NCI-H1105 treated with DMSO at 0.1 percent for 48 hours (cell line): ENCODE results near the gene HYAL1.
A peak's percentile ranks its signal among the peaks of the same experiment; 100 is the strongest.
"Not testable (repeated sequence)": the region's sequence is repeated elsewhere in the genome, so short reads cannot be mapped to it uniquely, and the experiment has no call there.

Experiments
- DNase-seq: peaks from one replicate; lab custom pipeline; 2025; lab: John Stamatoyannopoulos, UW

The HYAL1 gene

DNA sequence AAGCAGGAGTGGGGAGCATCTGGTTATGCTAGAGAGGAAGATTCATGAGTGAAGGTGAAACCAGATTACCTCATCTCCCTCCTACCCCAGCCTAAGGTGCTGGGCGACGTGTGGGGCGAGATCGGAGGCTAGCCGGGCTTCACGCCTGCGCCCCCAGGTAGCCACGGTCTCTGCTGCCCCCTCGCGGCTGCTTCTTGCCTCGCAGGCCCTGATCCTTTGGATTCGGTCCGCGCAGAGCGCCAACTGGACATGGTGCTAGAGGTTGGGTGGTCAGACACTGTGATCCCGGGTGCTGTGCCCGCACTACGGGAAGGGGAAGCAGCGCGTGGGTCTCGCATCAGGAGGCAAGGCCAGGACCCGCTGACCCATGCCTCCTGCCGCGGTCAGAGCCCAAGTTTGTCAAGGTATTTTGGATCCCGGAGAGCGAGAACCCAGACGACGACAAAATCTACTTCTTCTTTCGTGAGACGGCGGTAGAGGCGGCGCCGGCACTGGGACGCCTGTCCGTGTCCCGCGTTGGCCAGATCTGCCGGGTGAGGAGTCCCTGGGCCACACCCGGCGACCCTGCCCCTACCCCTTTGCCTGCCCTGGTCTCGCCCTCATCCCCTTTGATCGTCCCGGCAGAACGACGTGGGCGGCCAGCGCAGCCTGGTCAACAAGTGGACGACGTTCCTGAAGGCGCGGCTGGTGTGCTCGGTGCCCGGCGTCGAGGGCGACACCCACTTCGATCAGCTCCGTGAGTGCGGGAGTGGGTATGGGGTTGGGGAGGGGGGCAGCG lies 30.3 kb downstream of the HYAL1 start:
- peak; percentile 54 for DNase-seq

DNA sequence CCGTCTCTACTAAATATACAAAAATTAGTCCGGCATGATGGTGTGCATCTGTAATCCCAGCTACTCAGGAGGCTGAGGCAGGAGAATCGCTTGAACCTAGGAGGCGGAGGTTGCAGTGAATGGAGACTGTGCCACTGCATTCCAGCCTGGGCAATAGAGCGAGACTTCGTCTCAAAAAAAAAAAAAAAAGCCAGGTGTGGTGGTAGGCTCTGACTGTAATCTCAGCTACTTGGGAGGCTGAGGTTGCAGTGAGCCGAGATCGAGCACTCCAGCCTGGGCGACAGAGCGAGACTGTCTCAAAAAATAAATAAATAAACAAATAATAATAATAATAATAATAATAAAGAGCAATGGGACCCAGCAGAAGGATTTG lies 30.9 kb downstream of the HYAL1 start:
- DNase-seq = not testable (repeated sequence)

DNA sequence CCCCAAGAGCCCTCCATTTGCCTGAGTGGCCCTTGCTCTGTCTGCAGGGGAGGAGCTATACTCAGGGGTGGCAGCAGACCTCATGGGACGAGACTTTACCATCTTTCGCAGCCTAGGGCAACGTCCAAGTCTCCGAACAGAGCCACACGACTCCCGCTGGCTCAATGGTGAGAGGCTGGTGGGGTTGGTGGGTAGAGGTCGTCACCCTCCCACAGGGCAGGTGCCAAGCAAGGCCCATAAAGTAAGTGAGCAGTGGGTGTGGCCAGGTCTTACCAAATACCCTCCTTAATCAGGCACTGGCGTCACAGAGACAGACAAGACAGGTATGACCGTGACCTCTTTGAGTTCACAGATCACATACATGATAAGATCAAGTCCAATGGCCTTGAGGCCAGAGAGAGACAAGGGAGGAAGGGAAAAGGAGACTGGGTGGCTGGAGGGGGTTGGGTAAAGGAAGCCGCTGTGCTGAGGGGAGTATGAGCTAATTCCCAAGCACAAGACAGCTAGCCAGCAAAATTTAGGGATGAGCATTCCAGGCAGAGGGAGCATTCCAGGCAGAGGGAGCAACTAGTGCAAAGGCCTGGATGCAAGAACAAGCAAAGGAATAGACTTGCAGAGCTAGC lies 31.9 kb downstream of the HYAL1 start:
- no peak for DNase-seq

DNA sequence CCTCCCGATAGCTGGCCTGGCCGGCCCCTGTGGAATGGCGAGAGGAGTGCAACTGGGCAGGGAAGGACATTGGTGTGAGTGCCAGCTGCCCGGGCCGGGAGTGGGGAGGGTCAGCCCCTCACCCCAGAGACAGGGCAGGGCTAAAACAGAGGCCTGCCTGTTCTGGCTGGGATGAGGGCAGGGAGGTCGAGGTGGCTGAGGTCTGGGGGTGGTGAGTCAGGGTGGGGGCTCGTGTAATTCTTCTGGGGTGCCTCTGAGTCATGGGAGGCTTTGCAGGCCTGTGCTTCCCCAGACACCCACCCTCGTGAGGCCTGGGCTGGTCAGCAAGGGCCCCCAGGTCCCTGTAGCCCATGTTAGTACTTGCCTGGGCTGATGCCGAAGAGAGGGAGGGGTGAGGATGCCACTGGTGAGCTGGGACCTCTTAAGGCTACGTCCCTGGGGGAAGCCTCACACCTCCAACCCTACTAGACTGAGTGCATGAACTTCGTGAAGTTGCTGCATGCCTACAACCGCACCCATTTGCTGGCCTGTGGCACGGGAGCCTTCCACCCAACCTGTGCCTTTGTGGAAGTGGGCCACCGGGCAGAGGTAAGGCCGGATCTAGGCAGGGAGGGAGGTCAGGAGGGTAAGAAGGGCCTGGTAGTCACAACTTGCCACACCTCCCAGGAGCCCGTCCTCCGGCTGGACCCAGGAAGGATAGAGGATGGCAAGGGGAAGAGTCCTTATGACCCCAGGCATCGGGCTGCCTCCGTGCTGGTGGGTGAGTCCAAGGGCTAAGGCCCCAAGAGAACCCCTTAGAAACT lies 32.8 kb downstream of the HYAL1 start:
- no peak for DNase-seq

DNA sequence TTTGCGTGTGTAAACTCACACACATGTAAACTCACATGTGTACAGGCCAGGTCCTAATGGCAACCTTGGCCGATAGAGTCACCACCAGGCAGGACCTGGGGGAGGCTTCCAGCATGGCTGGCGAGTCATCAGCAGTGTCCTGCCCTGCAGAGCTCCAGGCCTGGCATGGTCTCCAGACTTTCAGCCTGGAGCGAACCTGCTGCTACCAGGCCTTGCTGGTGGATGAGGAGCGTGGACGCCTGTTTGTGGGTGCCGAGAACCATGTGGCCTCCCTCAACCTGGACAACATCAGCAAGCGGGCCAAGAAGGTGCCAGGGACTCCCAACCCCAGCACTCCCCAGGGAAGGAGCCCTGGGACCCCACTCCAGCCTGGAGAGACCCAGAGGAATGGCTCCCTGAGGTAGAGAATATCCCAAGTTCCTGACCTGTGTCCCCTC lies 33.4 kb downstream of the HYAL1 start:
- no peak for DNase-seq

DNA sequence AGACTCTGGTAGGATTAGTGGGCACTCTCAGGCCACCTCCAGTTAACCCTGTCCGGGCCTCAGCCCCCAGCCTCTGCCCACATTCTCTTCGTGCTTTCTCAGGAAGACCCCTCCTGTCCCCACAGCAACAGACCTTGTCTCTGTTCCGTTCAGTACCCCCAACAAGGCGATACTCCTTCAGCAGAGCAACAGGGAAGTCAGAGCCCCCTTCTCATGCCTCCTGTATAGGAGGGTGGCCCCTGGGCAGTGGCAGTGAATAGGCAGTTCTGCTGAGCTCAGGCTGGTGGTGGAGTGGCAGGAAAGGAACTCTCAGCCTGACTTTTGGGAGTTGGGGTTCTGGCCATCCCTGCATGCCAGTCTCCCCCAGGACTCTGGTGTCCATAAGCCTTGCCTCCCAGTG lies 33.9 kb downstream of the HYAL1 start:
- DNase-seq = no peak

DNA sequence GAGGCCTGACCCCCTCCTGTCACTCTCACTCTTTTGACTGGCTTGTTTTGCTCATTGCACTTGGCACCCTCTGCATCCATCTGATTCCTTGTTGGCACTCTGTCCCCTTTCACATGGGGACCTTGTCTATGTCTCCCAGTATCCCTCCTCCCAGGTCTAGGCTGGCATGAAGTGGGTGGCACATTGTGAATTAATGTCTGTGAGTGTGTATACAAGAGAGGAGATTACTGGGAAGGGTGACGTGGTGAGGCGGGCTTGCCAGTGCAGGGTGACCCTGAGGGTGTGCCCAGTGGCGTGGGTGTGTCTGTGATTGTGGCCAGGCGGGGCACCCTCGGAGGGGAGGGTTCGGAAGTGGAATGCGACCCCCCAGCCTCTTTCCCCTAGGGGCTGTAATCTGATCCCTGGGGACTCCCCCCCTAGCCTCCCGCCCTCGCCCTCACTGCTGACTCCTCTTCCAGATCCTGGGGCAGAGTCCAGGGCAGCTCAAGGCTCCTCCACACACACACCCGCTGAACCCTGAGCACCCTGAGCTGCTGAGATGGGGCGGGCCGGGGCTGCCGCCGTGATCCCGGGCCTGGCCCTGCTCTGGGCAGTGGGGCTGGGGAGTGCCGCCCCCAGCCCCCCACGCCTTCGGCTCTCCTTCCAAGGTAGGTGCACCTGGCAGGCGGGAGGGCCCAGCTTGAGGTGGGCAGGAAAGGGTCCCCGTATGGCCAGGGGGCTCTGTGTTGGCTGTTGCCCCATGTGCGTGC lies 34.5 kb downstream of the HYAL1 start, which contains the start of gene SEMA3B:
Gene SEMA3B (plus strand): TSS at position 445 of the 749 bp plus-strand sequence. CDS start 94 bp downstream, at position 539.
- no peak for DNase-seq

DNA sequence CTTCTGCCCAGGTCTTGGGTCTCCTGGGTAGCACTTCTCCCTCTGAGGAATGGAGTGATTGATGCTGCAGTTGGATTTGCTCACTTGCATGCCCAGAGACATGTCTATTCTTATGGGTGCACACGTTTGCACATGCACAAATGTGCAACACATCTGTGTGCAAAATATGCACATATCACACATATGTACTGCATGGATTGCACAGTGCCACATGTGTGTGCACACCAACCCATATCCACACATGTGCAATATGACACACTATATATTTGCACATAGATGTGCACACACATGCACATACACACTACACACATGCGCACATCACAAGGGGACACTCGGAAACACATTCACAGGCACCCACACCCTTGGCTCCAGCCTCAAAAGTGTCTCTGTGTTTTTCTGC lies 35.1 kb downstream of the HYAL1 start:
- no peak for DNase-seq

DNA sequence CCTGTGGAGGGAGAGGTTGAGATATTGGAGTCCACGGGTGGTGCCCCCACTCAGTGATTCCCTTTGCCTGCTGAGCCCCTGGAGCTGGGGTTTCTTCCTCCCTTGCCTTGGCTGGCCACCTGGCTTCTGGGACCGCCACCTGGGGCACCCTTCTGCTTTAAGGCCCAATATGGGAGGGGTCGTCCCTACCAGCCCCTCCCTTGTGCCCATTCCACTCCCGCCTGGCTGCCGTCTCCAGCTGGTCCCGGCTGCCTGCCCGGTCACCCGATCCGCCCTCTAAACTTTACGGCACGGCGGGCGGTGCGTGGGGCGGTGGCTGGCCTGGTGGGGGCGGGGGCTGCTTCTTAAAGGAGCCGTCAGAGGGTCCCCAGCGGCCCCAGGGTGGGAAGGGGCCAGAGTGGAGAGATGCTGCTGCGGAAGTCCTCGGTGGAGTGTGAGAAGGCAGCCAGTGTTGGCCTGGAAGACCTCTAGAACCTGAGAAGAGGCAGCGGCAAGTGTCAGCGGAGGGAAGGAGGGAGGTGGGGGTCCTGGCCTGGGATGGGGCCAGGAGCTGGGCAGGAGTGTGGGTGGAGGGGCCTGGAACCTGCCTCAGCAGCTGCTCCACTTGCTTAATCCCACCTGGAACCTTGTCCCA lies 36.0 kb downstream of the HYAL1 start:
- no peak for DNase-seq

DNA sequence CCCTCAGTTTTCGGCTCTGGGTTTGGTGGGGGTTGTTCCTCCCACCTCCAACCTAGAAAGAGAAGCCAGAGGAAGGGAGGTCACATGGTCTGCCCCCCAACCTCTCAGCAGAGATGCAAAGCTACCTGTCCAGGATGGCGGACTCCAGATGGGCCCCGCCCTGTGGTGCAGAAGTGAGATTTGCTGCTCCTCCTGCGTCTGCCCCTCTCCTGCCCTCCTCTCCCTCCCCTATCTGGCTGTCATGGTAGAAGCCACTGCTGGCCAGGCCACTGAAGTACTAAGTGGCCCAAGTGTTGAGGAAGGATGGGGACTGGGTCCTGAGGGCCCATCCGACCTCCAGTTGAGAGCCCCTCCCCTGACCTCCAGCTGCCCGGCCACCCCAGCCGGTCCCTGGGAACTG lies 36.5 kb downstream of the HYAL1 start:
- no peak for DNase-seq

DNA sequence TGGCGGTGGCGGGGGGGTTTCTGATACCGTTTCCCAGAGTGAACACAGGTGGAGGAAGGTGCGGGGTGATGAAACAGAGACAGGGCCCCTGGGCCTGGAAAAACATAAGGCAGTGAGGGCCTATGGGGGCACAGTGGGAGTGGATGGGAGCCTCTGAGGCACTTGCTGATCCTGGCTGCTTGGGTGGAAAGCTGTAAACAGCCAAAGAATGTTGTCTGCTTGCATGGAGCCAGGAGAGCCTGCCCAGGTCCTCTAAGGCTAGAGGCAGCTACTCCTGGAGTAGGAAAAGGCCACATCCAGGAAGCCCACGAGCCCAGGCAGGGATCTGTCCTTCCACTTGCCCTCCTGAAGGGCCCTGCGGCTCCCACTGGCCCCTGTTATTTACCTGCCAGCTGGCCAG lies 37.4 kb downstream of the HYAL1 start:
- DNase-seq = no peak

DNA sequence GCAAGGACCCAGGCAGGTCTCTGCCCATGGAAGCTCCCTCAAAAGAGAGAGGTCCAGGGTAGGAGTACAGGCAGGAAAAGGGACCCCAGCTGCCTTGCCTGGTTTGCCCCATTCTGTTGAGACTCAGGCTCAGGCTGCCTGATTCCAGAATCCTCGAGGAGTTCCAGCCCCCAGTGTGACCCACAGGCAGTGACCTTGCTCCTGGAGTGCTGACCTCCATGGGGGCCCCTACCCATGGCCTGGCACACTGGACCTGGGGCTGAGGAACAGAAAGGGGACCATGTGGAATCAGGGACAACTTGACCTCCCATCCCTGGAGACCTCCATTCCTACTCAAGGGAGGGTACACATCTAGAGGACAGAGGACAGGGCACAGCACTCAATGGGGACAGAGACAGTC lies 37.8 kb downstream of the HYAL1 start:
- DNase-seq = no peak

DNA sequence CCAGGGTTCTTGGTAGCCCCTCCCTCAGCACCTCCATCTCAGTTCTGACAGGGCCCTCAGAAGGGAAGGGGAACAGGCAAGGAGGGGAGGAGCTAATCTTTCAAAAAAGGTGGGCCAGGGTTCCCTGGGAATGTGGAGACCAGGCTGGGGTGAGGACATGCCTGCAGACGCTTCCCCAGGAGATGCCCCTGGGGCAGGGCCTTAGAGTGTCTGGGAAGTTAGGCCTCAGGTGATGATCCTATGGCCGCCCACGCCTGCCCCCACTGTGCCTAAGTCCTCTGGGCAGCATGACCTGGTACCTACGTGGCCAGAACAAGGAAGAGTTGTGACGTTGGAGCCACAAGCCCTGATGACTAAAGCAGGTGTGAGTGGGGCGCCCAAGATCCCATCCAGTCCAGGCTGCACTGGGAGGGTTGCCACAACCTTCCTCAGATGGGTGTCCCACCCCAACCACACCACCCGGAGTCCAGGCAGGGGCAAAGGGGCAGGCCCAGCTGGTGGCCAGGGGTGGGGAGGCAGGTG lies 38.3 kb downstream of the HYAL1 start:
- DNase-seq = no peak

DNA sequence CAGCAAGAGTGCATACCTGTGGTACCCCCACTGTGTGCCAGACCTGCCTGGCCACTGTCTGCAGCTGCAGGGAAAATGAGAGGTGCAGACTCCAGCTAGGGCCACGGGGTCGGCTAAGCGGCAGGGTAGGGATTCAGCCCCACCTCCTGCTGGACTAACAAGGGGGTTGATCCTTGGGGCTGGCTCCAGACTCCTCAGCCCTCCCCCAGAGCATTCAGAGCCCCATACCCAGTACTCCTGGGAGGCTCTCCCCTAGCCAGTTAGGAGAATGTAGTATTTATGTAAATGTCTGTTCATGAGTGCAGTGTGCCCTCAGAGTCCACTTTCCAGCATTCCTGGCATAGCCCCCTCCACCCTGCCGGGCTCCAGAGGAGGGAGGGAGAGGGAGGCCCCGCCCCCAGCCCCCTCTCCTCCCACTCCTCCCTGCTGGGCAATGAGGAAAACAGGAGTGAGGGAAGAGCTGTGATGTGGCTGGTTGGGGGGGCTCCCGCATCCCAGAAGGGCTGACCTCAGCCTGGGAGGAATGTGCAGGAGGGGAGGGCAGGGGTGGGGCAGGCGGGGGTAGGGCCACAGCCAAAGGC lies 38.9 kb downstream of the HYAL1 start:
- peak; percentile 8 for DNase-seq

DNA sequence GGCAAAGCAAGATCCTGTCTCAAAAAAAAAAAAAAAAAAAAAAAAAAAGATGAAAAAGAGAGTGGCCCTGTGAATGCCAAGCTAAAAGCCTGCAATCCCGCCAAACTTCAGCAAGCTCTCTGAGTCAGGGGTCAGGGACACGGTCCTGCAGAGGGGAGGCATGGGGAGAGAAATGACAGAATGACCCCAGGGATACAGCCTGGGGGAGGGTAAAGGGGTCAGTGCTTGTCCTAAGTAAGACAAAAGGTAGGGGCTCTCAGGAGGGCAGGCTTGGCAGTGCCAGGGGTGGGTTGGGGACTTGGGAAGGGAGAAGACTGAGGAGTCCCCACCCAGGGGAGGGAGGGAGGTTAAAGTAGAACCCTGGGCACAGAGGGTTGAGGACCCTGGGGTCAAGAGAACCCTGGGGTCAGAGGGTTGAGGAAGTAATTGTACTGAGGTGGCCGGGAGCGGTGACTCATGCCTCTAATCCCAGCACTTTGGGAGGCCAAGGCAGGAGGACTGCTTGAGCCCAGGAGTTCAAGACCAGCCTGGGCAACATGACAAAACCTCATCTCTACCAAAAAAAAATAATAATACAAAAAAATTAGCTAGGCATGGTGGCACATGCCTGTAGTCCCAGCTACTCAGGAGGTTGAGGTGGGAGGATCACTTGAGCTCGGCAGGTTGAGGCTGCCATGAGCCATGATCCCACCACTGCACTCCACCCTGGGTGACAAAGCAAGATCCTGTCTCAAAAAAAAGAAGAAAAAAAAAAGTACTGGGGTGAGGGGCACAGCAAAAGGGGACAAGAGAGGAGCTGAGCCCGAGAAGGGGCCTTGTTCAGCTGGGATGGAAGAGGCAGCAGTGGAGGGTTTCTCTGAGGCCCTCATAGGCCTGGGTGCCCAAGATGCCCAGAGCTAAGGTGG lies 39.6 kb downstream of the HYAL1 start:
- no peak for DNase-seq

DNA sequence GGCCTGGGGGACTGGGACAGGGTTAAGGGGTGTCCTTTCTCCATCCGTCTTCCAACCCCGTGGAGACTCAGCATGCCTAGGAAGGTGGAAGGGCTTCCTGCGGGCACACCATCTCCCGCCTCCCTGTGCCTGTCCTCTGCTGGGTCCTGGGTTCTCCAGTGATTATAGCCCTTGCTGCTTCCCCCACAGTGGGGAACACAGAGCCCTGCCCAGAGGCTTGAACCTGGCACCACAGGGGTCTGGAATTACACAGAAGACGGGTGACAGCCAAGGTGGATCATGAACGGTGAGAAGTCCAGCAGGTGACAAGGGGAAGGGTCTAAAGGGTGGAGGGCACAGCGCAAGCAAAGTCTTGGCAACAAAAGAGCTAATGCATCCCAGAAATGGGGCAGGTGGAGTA lies 40.6 kb downstream of the HYAL1 start:
- DNase-seq = no peak

DNA sequence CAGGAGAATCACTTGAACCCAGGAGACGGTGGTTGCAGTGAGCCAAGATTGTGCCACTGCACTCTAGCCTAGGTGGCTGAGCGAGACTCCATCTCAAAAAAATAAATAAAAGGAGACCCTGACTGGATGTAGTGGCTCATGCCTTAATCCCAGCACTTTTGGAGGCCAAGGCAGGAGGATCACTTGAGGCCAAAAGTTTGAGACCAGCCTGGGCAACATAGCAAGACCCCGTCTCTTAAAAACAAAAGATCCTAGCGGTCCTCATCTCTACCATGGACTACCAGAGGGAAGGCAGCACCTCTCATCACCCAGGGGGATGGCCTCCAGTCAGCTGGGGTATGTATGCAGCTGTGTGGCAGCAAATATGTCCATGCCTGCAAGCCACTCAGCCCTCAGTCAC lies 41.2 kb downstream of the HYAL1 start:
- not testable (repeated sequence) for DNase-seq

DNA sequence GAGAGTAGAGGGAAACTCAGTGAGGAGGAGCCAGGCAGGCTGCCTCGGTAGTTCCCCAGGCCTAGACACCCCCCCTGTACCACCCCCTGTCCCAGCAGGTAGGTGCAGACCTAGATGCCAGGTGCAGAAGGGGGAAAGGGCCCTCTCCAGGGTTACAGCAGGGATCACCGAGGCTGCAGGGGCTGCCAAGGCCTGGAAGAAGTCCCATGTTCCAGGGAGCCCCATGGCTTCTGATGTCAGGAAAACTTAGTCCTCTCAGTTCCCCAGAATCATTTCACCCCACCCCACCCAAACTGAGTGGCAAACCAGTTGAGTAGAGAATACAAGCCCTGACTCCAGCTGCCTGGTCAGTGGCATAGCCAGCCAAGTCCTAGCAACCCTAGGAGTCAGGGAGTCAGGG lies 41.9 kb downstream of the HYAL1 start:
- no peak for DNase-seq

DNA sequence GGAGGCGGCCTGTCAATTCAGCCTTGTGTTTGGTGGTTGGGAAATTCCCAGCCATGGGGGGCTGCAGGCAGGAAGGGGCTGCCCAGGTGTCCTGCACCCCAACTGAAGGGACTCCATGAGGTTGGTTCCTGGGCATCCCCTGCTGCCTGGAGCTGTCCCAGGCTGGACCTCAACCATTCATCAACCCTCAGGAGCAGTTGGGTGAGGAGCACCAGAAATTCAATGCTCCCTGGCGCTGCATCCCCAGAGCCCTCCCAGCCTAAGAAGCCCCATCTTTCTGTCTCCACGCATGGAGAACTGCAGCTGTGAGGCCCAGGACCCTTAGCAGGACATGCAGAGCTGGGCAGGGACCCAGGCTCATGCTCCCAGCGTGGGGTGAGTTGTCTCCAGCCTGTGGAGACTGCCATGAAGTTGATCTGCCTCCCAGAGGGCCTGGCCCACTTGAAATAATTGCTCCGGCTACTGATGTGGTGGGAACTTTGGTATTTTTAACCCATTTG lies 42.4 kb downstream of the HYAL1 start:
- DNase-seq = no peak
